Fibroblast of pulmonary artery (primary cell): ENCODE results near the gene GPR160.

Experiments used
- DNase-seq: peaks from one replicate; pipeline ENCODE4 v3.0.0-alpha.2; 2010; ENCODE audit warnings: low read depth
- H3K4me3 ChIP-seq: replicated peaks from 2 replicates; pipeline ENCODE4 v1.5.1; 2011; ENCODE audit warnings: low read depth, mild to moderate bottlenecking, control low read depth, low read length, moderate library complexity
- CTCF ChIP-seq: IDR thresholded peaks from 2 replicates; pipeline ENCODE4 v1.5.1; 2011; ENCODE audit warnings: mild to moderate bottlenecking, control low read depth, low read length, inconsistent platforms; ENCODE audit errors: missing control alignments

Gene GPR160

GRCh38 chr3:170130532-170130931 is 92.7 kb downstream of the GPR160 start:
- TF ChIP-seq CTCF: no peak
- DNase-seq: no peak
- H3K4me3 ChIP-seq: no peak overlapping the region

GRCh38 chr3:170132335-170132734 is 94.5 kb downstream of the GPR160 start:
- no peak overlapping the region for H3K4me3 ChIP-seq
- no peak for DNase-seq
- no peak for TF ChIP-seq CTCF
